Measurements from ENCODE around the gene PCYT2. TPM values are rescaled to one million over a fixed set of nuclear protein-coding genes. Genes with fewer than 3 reads are reported as not detected.

The PCYT2 gene
- total RNA-seq, 1 donor from 2014 or later = 33.2 TPM

DNA sequence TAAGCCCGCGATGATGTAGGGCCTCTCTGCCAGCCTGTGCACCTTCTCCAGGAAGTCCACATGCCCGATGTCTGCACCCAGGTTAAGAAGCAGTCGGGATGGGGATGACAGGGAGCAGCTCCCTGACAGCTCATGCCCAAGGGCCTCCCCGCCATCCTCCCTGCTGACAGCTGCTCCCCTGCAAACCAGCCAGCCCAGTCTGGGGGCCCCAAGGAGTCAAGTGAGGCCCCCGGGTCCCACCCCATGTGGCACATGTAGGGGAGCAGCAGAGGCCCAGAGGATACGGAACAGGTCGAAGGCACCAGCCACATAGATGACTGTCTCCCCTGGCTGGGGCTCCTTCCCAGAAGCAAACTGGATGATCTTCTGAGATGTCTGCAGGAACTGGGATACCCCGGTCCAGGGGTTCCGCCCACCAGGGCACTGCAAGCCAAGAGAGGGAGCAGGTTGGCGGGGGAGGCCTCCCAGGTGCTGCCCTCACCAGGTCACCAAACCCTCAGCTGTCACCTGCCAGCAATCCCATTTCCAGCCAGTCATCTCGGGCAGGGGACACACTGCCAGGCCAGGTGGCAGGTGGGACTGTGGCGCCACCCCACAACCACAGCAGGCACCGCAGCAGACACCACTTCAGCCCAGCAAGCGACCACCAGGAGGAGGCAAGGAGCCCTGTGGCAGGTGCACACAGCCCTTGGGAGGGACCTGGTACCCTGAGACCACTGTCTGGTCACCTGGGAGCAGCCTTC, 4.6 kb downstream of the PCYT2 start:
- Mint-ChIP-seq H3K27me3 (ENCODE audit: unreplicated experiment) (no peaks in the 10 kb centered on the region), H3K4me3 (ENCODE audit: unreplicated experiment) (no peak overlapping the region), H3K36me3 (ENCODE audit: unreplicated experiment) (peaks cover 5% of the 10 kb centered on the region), H3K4me1 (ENCODE audit: unreplicated experiment) (peaks cover 7% of the 10 kb centered on the region), H3K27ac (ENCODE audit: unreplicated experiment) (no peak overlapping the region), H3K9me3 (ENCODE audit: unreplicated experiment) (no peaks in the 10 kb centered on the region)
- TF ChIP-seq, protein P1, sequence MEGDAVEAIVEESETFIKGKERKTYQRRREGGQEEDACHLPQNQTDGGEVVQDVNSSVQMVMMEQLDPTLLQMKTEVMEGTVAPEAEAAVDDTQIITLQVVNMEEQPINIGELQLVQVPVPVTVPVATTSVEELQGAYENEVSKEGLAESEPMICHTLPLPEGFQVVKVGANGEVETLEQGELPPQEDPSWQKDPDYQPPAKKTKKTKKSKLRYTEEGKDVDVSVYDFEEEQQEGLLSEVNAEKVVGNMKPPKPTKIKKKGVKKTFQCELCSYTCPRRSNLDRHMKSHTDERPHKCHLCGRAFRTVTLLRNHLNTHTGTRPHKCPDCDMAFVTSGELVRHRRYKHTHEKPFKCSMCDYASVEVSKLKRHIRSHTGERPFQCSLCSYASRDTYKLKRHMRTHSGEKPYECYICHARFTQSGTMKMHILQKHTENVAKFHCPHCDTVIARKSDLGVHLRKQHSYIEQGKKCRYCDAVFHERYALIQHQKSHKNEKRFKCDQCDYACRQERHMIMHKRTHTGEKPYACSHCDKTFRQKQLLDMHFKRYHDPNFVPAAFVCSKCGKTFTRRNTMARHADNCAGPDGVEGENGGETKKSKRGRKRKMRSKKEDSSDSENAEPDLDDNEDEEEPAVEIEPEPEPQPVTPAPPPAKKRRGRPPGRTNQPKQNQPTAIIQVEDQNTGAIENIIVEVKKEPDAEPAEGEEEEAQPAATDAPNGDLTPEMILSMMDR (IDR thresholded peaks at IDR 0.05) = no peak
- no peak for DNase-seq (ENCODE audit: extremely low spot score, unreplicated experiment)

DNA sequence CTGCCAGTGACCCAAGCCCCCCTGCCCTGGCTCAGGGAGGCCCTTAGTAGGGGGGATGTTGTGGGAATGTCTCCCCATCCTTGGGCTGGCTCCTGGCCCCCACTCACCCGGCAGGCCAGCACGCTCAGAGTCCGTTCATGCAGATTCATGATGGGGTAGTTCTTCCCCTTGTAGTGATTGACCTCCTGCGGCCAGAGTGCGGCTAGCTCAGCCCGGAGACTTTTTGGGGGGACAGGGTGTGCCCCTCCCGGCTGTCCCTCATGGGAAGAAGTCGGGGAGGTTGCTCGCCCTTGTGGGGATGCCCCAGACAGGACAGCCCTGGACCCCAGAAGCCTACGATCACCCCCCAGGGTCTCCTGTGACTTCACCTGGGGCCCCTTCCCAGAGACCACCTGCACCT, 5.2 kb downstream of the PCYT2 start:
- Mint-ChIP-seq H3K27ac (ENCODE audit: unreplicated experiment) (no peak overlapping the region), H3K9me3 (ENCODE audit: unreplicated experiment) (no peaks in the 10 kb centered on the region), H3K27me3 (ENCODE audit: unreplicated experiment) (no peaks in the 10 kb centered on the region), H3K36me3 (ENCODE audit: unreplicated experiment) (peaks cover 5% of the 10 kb centered on the region), H3K4me3 (ENCODE audit: unreplicated experiment) (no peak overlapping the region), H3K4me1 (ENCODE audit: unreplicated experiment) (peaks cover 8% of the 10 kb centered on the region)
- TF ChIP-seq, protein P1 (IDR thresholded peaks at IDR 0.05) = no peak
- no peak for DNase-seq (ENCODE audit: extremely low spot score, unreplicated experiment)

DNA sequence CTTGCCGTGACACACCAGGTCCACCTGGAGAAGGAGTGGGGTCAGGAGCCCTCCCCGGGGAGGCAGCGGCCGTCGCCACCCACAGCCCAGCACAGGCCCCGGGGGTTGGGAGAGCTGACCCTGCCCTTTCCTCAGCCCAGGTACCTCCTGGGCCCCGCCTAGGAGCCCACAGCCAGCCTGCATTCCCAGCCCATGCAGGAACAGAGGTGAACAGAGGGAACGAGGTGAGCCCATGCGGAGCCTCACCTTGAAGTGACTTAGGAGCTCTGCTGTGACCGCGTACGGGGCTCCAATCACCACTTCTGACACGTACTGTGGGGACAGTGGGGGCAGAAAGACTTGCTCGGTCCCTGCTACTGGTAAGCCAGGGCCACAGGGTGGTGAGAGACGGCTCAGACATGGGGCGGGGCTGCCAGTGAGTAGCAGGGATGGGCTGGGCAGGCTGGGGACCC, 5.7 kb downstream of the PCYT2 start:
- TF ChIP-seq, protein P1 (IDR thresholded peaks at IDR 0.05) = no peak
- no peak overlapping the region for H3K27ac Mint-ChIP-seq (ENCODE audit: unreplicated experiment)
- no peak for DNase-seq (ENCODE audit: extremely low spot score, unreplicated experiment)

DNA sequence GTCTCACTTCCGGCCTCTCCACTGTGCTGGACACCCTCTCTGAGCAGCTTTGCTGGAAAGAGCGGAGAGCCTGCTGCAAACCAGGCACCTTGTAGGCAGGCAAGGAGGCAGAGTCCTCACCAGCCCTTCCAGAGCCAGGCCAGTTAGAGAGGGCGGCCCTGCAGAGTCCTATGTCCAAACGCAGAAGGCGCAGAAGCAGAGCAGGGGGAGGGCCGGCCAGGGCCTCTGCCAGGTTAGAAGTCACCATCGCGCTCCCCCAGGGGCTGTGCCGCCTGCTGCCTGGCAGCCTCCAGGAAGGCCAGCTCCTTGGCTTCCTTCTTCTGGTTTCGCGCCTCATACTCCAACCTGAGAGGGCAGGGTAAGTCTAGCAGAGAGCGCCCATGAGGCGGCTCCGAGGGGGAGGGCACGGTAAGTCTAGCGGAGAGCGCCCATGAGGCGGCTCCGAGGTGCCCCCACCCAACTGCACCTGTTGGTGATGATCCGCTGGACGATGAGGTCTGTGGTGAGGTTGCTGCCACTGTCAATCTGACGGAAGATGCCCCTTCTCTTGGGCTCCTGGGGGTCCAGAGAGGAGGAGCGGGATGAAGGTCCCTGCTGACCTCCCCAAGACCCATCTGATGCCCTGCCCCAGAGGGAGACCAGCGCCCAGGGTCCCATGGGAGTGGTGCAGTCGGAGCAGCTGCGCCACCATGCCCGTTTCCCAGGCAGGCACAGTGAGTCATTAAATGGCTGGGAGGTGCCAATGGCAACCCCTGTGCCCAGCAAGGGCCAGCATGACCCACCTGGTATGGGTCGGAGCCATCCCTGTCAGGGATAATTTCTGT, 6.4 kb downstream of the PCYT2 start:
- DNase-seq (ENCODE audit: extremely low spot score, unreplicated experiment) = no peak
- peaks cover 9% of the 10 kb centered on the region for H3K36me3 Mint-ChIP-seq (ENCODE audit: unreplicated experiment)
- peaks cover 10% of the 10 kb centered on the region for H3K4me1 Mint-ChIP-seq (ENCODE audit: unreplicated experiment)
- TF ChIP-seq, protein P1 (IDR thresholded peaks at IDR 0.05) = no peak
- no peak overlapping the region for H3K4me3 Mint-ChIP-seq (ENCODE audit: unreplicated experiment)
- no peaks in the 10 kb centered on the region for H3K9me3 Mint-ChIP-seq (ENCODE audit: unreplicated experiment)
- no peaks in the 10 kb centered on the region for H3K27me3 Mint-ChIP-seq (ENCODE audit: unreplicated experiment)
- H3K27ac Mint-ChIP-seq (ENCODE audit: unreplicated experiment) = no peak overlapping the region

More for the DNA sequence above, 5.7 kb downstream of the PCYT2 start:
- Mint-ChIP-seq H3K27me3 (ENCODE audit: unreplicated experiment) (no peaks in the 10 kb centered on the region), H3K4me3 (ENCODE audit: unreplicated experiment) (no peak overlapping the region), H3K9me3 (ENCODE audit: unreplicated experiment) (no peaks in the 10 kb centered on the region), H3K36me3 (ENCODE audit: unreplicated experiment) (peaks cover 5% of the 10 kb centered on the region), H3K4me1 (ENCODE audit: unreplicated experiment) (peaks cover 8% of the 10 kb centered on the region)

All from osteocyte (in vitro differentiated cells).